OCI-LY3 (cell line): ENCODE measurements around the gene FGR.

Experiments
- H2AFZ ChIP-seq: fragments of 200-600, 300-600 bp; shearing (Covaris generic); 2 replicates; pipeline ENCODE4 v1.6.0; 2014; ENCODE audit warnings: antibody characterized with exemption, low read depth, low read length
- H3K27ac ChIP-seq: fragments of 200-600, 300-600 bp; sonication (generic); 2 replicates; pipeline ENCODE4 v1.5.1; 2014; ENCODE audit warnings: mild to moderate bottlenecking, low read length, moderate library complexity, mixed read lengths
- H3K27me3 ChIP-seq: fragments of 200-600, 300-600 bp; sonication (generic); 2 replicates; pipeline ENCODE4 v1.6.1; 2014; ENCODE audit warnings: low read depth, low read length, mixed read lengths
- H3K36me3 ChIP-seq: fragments of 200-600, 300-600 bp; sonication (generic); replicated peaks from 2 replicates; pipeline ENCODE3; 2014; ENCODE audit warnings: low read depth, low read length, mixed read lengths
- H3K4me1 ChIP-seq: fragments of 300-600, 200-600 bp; sonication (generic); 2 replicates; pipeline ENCODE4 v1.6.1; 2014; ENCODE audit warnings: low read length, mixed read lengths
- H3K4me2 ChIP-seq: fragments of 200-600, 300-600 bp; sonication (generic); 2 replicates; pipeline ENCODE4 v1.6.1; 2014; ENCODE audit warnings: low read length, mixed read lengths
- H3K4me3 ChIP-seq: fragments of 300-600, 200-600 bp; sonication (generic); 2 replicates; pipeline ENCODE4 v1.5.1; 2014; ENCODE audit warnings: antibody characterized with exemption, mild to moderate bottlenecking, low read length, moderate library complexity
- H3K79me2 ChIP-seq: fragments of 300-600, 200-600 bp; shearing (Covaris generic); 2 replicates; pipeline ENCODE4 v1.6.1; 2014; ENCODE audit warnings: mild to moderate bottlenecking, low read length, mixed read lengths
- H3K9ac ChIP-seq: fragments of 300-600, 200-600 bp; shearing (Covaris generic); 2 replicates; pipeline ENCODE4 v1.6.0; 2014; ENCODE audit warnings: mild to moderate bottlenecking, low read length, moderate library complexity
- H3K9me3 ChIP-seq: fragments of 200-600, 300-600 bp; shearing (Covaris generic); 2 replicates; pipeline ENCODE4 v1.6.1; 2014; ENCODE audit warnings: low read length, mixed read lengths; ENCODE audit not compliant: insufficient read depth
- H4K20me1 ChIP-seq: fragments of 200-600, 300-600 bp; sonication (generic); 2 replicates; pipeline ENCODE4 v1.6.1; 2016; ENCODE audit warnings: low read length, mixed read lengths; ENCODE audit not compliant: insufficient read depth
- CTCF ChIP-seq: fragments of 200-600, 300-600 bp; sonication (generic); IDR thresholded peaks from 2 replicates; pipeline ENCODE4 v1.5.1; 2014; ENCODE audit warnings: antibody characterized with exemption, low read length, low read depth
- EZH2phosphoT487 ChIP-seq: fragments of 200-600 bp; shearing (Covaris generic); IDR thresholded peaks from 2 replicates; pipeline ENCODE4 v1.6.1; 2018; ENCODE audit warnings: antibody characterized with exemption, mixed run types, low read depth

The FGR gene

DNA sequence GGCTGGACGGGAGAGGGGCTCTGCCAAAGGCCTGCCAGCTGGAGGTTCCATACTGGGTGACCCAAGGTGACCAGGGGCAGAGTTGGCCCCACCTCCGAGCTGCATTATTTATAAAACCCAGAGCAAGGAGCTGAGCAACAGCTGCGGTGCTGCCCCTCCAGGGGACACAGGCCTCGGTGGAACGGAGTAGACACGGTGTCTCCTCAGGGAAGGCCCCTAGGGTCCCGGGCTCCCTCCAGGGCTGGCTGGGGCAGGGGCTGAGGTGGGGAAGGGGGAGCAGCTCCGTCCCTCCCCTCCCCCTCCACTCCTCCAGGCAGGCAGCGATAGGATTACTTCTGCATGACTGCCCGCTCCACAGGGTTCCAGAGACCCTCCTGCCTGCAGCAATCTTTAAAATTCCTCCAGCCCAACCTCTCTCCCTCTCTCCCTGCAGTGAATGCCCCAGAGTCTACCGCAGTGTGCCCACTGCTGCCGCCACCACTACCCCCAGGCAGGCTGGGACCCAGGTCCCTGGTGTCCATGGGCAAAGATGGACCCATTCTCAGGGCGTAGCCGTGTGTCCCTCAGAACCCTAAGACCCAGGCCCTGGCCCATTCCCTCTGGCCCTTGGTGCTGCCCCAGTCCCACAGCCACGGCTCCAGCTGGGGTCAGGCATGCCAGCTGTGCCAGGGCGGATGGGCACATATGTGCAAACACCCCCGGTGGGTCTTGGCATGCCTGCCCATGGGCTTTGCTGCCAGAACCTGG lies 41.9 kb downstream of the FGR start:
- Histone ChIP-seq H3K27ac (no peak overlapping the region), H3K4me2 (no peak overlapping the region), H3K9ac (no peak overlapping the region), H3K36me3 (no peaks in the 10 kb centered on the region), H3K9me3 (no peaks in the 10 kb centered on the region), H4K20me1 (no peaks in the 10 kb centered on the region), H3K4me3 (no peak overlapping the region), H3K27me3 (no peaks in the 10 kb centered on the region), H2AFZ (no peak overlapping the region), H3K79me2 (no peaks in the 10 kb centered on the region), H3K4me1 (peaks cover 9% of the 10 kb centered on the region)
- TF ChIP-seq CTCF: no peak
- no peak for TF ChIP-seq EZH2phosphoT487

DNA sequence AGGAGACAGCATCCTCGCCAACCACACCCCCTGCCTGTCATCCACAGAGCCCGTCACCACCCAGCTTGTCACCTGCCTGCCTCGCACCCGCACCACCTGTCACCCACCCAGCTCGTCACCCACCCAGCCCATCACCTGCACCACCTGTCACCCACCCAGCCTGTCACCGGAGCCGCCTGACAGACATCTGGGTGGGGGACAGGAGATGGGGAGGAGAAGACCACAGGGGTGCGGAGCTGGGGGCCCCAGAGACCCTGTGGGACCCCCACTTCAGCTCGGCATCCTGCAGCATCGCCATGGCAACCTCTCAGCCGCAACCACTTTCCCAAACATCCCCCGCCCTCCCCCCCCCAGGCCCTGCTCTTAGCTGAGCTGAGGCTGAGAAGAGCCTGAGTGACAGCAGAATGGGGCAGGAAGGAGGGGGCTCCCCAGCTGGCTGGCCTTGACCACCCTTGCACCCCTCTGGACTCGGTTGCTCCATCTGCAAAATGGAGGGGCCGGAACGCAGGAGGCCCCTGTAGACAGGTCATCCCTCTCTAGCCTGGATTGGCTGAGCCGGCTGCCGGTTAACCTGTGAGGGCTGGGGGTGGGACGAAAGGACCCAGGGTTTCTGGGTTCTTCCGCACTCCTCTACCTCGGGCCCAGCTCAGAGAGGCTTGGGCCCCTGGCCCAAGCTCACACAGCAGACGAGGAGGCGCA lies 42.6 kb downstream of the FGR start:
- peaks cover 2% of the 10 kb centered on the region; the same call in 1 of the 2 replicates for H3K4me1 ChIP-seq

GRCh38 chr1:27591622-27592021 lies 43.4 kb downstream of the FGR start:
- Histone ChIP-seq H3K4me3 (no peak overlapping the region), H3K9ac (no peak overlapping the region), H3K4me1 (no peaks in the 10 kb centered on the region), H2AFZ (no peak overlapping the region), H4K20me1 (no peaks in the 10 kb centered on the region), H3K4me2 (no peak overlapping the region), H3K27ac (no peak overlapping the region), H3K36me3 (no peaks in the 10 kb centered on the region), H3K27me3 (no peaks in the 10 kb centered on the region), H3K79me2 (no peaks in the 10 kb centered on the region), H3K9me3 (no peaks in the 10 kb centered on the region)
- TF ChIP-seq EZH2phosphoT487 (no peak), CTCF (no peak)

More for the DNA sequence above, 42.6 kb downstream of the FGR start:
- H3K27me3 ChIP-seq: no peaks in the 10 kb centered on the region
- H3K79me2 ChIP-seq: no peaks in the 10 kb centered on the region
- H4K20me1 ChIP-seq: no peaks in the 10 kb centered on the region
- H3K4me2 ChIP-seq: no peak overlapping the region
- no peaks in the 10 kb centered on the region for H3K36me3 ChIP-seq
- H2AFZ ChIP-seq: no peak overlapping the region
- no peak overlapping the region for H3K27ac ChIP-seq
- H3K4me3 ChIP-seq: no peak overlapping the region
- H3K9me3 ChIP-seq: no peaks in the 10 kb centered on the region
- no peak overlapping the region for H3K9ac ChIP-seq
- TF ChIP-seq EZH2phosphoT487 (no peak), CTCF (no peak)

DNA sequence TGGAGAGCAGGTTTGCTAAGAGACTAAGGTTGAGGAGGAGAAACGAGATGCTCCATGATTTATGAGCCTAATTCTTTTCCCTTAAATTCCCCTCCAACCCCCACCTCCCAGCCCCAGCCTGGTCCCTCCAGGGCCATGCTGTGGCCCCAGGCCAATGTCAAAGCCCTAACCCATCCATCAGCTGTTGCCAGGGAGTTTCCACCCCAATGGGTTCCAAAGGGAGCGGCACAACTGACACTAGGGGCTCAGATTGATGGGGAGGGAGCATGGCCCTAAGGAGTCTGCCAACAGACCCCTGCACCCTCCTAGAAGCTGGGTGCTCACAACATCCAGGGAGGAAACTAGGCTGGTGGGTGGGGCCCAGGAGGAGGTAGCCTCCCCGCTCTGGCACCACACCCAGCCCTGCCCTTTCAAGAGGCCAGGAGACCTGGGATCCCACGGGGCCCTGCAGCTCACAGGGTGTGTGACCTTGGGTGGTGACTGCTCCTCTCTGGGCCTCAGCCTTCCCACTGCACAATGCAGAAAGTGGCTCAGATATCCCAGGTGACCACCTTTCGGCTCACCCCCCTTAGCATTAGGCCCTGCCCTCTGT lies 44.0 kb downstream of the FGR start:
- H3K27me3 ChIP-seq: no peaks in the 10 kb centered on the region
- H3K27ac ChIP-seq: no peak overlapping the region
- no peaks in the 10 kb centered on the region for H4K20me1 ChIP-seq
- no peak overlapping the region for H3K4me3 ChIP-seq
- H3K9me3 ChIP-seq: no peaks in the 10 kb centered on the region
- H3K4me2 ChIP-seq: no peak overlapping the region
- no peaks in the 10 kb centered on the region for H3K4me1 ChIP-seq
- no peaks in the 10 kb centered on the region for H3K36me3 ChIP-seq
- H2AFZ ChIP-seq: no peak overlapping the region
- TF ChIP-seq CTCF: no peak
- no peaks in the 10 kb centered on the region for H3K79me2 ChIP-seq
- H3K9ac ChIP-seq: no peak overlapping the region
